ENCODE data around the gene UBASH3B.

Gene UBASH3B

GRCh38 chr11:122732342-122733315, 77.1 kb downstream of the UBASH3B start:
- TF ChIP-seq CTCF (IDR thresholded peaks at IDR 0.05; ENCODE audit: low read depth, low read length) = no peak
- DNase-seq (ENCODE audit: extremely low read depth, low read depth) = no peak

GRCh38 chr11:122733318-122733717, 77.8 kb downstream of the UBASH3B start:
- no peak for DNase-seq (ENCODE audit: extremely low read depth, low read depth)
- TF ChIP-seq CTCF (IDR thresholded peaks at IDR 0.05; ENCODE audit: low read depth, low read length) = no peak

- TF ChIP-seq CTCF (IDR thresholded peaks at IDR 0.05; ENCODE audit: low read depth, low read length) = no peak
- DNase-seq (ENCODE audit: extremely low read depth, low read depth) = no peak
Measured at GRCh38 chr11:122734848-122735496, 79.5 kb downstream of the UBASH3B start.

GRCh38 chr11:122737951-122738693, 82.6 kb downstream of the UBASH3B start:
- DNase-seq (ENCODE audit: extremely low read depth, low read depth) = no peak

GRCh38 chr11:122741613-122742300, 86.2 kb downstream of the UBASH3B start:
- no peak for DNase-seq (ENCODE audit: extremely low read depth, low read depth)

More at GRCh38 chr11:122737951-122738693, 82.6 kb downstream of the UBASH3B start:
- no peak for TF ChIP-seq CTCF (IDR thresholded peaks at IDR 0.05; ENCODE audit: low read depth, low read length)

More at GRCh38 chr11:122741613-122742300, 86.2 kb downstream of the UBASH3B start:
- no peak for TF ChIP-seq CTCF (IDR thresholded peaks at IDR 0.05; ENCODE audit: low read depth, low read length)
